Activated CD8-positive, alpha-beta T cell treated with anti-CD3 and anti-CD28 coated beads for 36 hours (primary cell): ENCODE data around the gene SYNDIG1. TPM values are rescaled to one million over a fixed set of nuclear protein-coding genes. Genes with fewer than 3 reads are reported as not detected.

Experiments
- ATAC-seq: fragments of 200-7000 bp; cut with Tn5 transposase; one replicate; pipeline ENCODE4 v1.10.0; 2021; ENCODE audit warnings: mild to moderate bottlenecking, moderate library complexity
- CTCF ChIA-PET: fragments of 350-600 bp; sonication (Branson Sonifier 250); formaldehyde crosslinking; loops from one replicate; lab custom pipeline; 2021; ENCODE audit warnings: antibody characterized with exemption; lab: Charles Lee
- POLR2A ChIA-PET: fragments of 350-600 bp; sonication (Branson Sonifier 250); formaldehyde crosslinking; loops from one replicate; lab custom pipeline; 2021; ENCODE audit warnings: antibody characterized with exemption; lab: Charles Lee
- DNase-seq: peaks from one replicate; pipeline ENCODE4 v3.0.0-alpha.2; 2020
- H3K27ac Mint-ChIP-seq: one replicate; pipeline ENCODE4 v1.8.0; 2021; ENCODE audit warnings: mild to moderate bottlenecking, mixed read lengths
- H3K27me3 Mint-ChIP-seq: one replicate; pipeline ENCODE4 v1.8.0; 2021; ENCODE audit warnings: mixed read lengths
- H3K36me3 Mint-ChIP-seq: one replicate; pipeline ENCODE4 v1.8.0; 2021; ENCODE audit warnings: low read depth, mixed read lengths
- H3K4me1 Mint-ChIP-seq: one replicate; pipeline ENCODE4 v1.8.0; 2021; ENCODE audit warnings: low read depth, mixed read lengths
- H3K4me3 Mint-ChIP-seq: one replicate; pipeline ENCODE4 v1.8.0; 2021; ENCODE audit warnings: mild to moderate bottlenecking, moderate library complexity, mixed read lengths
- H3K9me3 Mint-ChIP-seq: one replicate; pipeline ENCODE4 v1.8.0; 2021; ENCODE audit warnings: mixed read lengths
- intact Hi-C: fragments of 100-400 bp; cut with micrococcal nuclease; formaldehyde crosslinking; loops from one replicate; pipeline ENCODE4 v1.10.0; 2022
- total RNA-seq, 2 experiments: library from RNA; stranded (reverse); gene quantifications; one replicate each; pipeline ENCODE4 v1.2.3, GENCODE V29; 2021
- TF ChIP-seq, protein P1 (sequence below): fragments of 200-600 bp; IDR thresholded peaks from one replicate; pipeline ENCODE4 v1.8.0; 2022; ENCODE audit warnings: antibody characterized with exemption, mild to moderate bottlenecking

The SYNDIG1 gene
- total RNA-seq, 2 experiments from 2014 or later = not detected

DNA sequence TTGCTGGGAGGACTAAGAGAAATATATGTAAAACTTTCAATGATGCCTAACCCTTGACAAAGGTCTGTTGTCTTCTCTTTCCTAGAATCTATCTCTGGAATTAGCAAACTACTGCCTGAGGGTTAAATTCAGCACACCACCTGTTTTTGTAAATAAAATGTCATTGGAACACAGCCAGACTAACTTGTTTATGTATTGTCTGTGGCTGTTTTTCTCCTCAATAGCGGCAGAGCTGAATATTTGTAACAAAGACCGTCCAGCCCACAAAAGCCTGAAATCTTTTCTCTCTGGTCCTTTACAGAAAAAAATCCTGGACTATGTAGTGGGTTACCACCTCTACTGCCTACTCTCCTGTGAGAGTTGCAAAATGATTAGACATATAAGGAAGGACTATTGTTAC lies 33.3 kb upstream of the SYNDIG1 start:
- no peak for DNase-seq
- no peak overlapping the region for H3K27ac Mint-ChIP-seq
- CTCF ChIA-PET = no interaction called here
- intact Hi-C loops = no loop called here
- POLR2A ChIA-PET = no interaction called here
- H3K4me3 Mint-ChIP-seq = no peak overlapping the region
- H3K27me3 Mint-ChIP-seq = no peaks in the 10 kb centered on the region
- no peaks in the 10 kb centered on the region for H3K4me1 Mint-ChIP-seq
- ATAC-seq = no peak
- TF ChIP-seq, protein P1, sequence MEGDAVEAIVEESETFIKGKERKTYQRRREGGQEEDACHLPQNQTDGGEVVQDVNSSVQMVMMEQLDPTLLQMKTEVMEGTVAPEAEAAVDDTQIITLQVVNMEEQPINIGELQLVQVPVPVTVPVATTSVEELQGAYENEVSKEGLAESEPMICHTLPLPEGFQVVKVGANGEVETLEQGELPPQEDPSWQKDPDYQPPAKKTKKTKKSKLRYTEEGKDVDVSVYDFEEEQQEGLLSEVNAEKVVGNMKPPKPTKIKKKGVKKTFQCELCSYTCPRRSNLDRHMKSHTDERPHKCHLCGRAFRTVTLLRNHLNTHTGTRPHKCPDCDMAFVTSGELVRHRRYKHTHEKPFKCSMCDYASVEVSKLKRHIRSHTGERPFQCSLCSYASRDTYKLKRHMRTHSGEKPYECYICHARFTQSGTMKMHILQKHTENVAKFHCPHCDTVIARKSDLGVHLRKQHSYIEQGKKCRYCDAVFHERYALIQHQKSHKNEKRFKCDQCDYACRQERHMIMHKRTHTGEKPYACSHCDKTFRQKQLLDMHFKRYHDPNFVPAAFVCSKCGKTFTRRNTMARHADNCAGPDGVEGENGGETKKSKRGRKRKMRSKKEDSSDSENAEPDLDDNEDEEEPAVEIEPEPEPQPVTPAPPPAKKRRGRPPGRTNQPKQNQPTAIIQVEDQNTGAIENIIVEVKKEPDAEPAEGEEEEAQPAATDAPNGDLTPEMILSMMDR = no peak
- H3K36me3 Mint-ChIP-seq = no peaks in the 10 kb centered on the region
- no peaks in the 10 kb centered on the region for H3K9me3 Mint-ChIP-seq

DNA sequence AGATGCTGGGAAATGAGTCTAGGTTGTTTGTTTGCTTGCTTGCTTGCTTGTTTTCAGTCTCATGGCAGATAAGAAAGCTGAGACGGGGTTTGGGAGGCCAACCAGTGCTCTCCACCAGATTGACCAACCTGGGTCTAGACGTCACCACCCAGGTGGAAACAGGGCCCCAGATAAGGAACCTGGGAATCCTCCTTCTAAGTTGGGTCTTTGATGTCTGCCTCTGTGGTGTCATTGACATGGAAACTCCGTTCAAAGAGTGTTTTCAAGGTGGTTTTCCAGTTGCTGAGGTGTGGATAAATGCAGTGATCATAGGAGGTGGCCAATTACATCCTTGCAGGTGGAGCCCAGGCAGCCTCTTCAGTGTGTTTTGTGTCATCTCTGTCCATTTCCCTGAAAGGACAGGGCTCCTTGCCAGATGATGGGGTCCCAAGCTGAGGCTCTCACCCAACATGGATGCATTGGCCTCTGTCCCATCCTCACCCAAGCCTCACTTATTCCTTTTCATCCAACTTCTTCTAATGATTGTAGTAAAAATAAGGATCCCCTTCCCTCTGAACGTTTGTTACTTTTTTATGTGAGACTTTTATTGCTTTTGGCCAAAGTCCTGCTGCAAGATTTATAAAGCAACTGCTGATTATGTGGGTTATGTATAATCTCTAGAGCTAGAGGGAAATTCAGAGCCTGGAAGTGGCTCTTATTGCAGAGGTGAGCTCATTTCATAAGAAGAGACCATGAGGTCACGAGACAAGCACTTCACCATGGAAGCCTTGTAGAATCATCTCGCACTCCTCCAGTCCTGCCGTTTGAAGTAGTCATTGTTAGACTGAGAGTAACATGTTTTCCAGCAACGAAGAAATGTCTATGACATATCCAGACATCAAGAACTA lies 32.0 kb upstream of the SYNDIG1 start:
- ChIA-PET CTCF (no interaction called here), POLR2A (no interaction called here)
- intact Hi-C loops = no loop called here
- Mint-ChIP-seq H3K36me3 (no peaks in the 10 kb centered on the region), H3K9me3 (no peaks in the 10 kb centered on the region), H3K4me3 (no peak overlapping the region), H3K27ac (no peak overlapping the region), H3K27me3 (no peaks in the 10 kb centered on the region), H3K4me1 (no peaks in the 10 kb centered on the region)
- TF ChIP-seq, protein P1 = no peak
- DNase-seq (no peak), ATAC-seq (no peak)

DNA sequence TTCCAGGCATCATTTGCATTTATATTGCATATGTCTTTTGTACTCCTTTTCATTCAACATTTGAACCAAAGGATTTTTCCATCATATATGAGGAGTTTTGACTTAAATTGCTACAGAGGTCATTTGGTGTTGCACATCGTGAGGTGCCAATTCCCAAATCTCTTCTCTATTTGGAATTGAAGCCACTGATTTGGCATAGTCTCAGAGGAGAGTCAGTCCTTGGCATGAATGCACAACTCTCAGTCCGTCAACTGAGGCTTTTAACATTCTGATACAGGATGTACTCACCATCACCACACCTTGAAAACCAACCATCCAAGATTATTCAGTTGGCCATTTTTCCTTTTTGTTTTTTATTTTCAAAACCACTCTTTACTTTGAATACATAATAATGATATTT lies 31.1 kb upstream of the SYNDIG1 start:
- ChIA-PET POLR2A (no interaction called here), CTCF (no interaction called here)
- DNase-seq (no peak), ATAC-seq (no peak)
- no peaks in the 10 kb centered on the region for H3K4me1 Mint-ChIP-seq
- H3K27me3 Mint-ChIP-seq = no peaks in the 10 kb centered on the region
- no peaks in the 10 kb centered on the region for H3K9me3 Mint-ChIP-seq
- H3K4me3 Mint-ChIP-seq = no peak overlapping the region
- H3K27ac Mint-ChIP-seq = no peak overlapping the region
- intact Hi-C loops = no loop called here
- H3K36me3 Mint-ChIP-seq = no peaks in the 10 kb centered on the region
- TF ChIP-seq, protein P1 = no peak

DNA sequence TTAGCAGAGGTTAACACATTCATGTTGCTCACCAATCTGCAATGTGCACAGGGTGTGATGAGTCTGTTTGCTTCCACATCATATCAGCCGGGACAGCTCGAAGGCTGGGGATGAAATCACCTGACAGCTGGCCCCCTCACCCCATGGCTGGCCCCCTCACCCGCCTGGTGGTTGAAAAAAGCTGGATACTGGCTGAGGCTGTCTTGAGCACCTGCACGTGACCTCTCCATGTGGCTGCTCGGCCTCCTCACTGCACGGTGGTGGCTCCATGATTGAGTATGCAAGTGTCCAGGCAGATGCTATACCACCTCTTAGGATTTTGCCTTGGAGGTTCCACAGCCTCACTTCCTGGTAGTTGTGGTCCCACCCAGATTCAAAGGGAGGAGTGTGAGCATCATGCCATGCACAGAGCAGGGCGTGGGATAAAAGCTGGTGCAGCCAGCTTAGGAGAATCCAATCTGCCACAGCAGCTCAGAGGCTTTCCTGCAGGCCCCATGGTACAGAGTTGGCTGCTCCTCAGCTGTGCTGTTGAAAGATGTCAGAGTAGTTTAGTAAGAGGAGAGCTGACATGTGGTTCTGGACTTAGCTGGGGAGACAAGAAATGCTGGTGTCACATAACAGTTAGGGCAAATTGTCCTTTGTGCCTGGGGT lies 29.6 kb upstream of the SYNDIG1 start:
- intact Hi-C loops = no loop called here
- no peak overlapping the region for H3K27ac Mint-ChIP-seq
- H3K4me1 Mint-ChIP-seq = no peaks in the 10 kb centered on the region
- no peaks in the 10 kb centered on the region for H3K9me3 Mint-ChIP-seq
- ChIA-PET CTCF (no interaction called here), POLR2A (no interaction called here)
- DNase-seq = no peak
- H3K4me3 Mint-ChIP-seq = no peak overlapping the region
- no peak for ATAC-seq
- TF ChIP-seq, protein P1 = no peak
- no peaks in the 10 kb centered on the region for H3K27me3 Mint-ChIP-seq
- no peaks in the 10 kb centered on the region for H3K36me3 Mint-ChIP-seq

DNA sequence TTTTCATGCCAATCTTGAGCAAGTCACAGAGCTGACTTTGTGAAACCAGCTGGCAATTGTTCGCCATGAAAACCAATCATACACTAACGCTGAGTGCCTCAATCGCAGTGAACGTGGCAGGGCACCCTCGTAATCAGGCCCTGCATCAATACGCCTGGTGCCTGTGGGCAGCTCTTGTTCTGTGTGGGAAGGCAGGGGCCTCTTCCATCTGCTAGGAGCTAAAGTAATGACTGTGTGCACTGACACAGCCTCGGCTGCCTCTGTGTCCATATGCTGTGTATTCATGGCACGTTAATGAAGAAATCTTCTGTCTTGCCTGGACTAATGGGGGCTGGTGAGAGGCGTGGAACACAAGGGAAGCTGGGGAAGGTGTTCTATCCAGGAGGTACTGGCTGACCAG lies 27.8 kb upstream of the SYNDIG1 start:
- Mint-ChIP-seq H3K27me3 (no peaks in the 10 kb centered on the region), H3K4me3 (no peak overlapping the region), H3K36me3 (no peaks in the 10 kb centered on the region), H3K4me1 (no peaks in the 10 kb centered on the region), H3K9me3 (no peaks in the 10 kb centered on the region), H3K27ac (no peak overlapping the region)
- ChIA-PET POLR2A (no interaction called here), CTCF (no interaction called here)
- ATAC-seq = no peak
- intact Hi-C loops = no loop called here
- TF ChIP-seq, protein P1 = no peak
- no peak for DNase-seq
